ENCODE data around the gene ATG14. TPM values are rescaled to one million over a fixed set of nuclear protein-coding genes. Genes with fewer than 3 reads are reported as not detected.

The ATG14 gene
- total RNA-seq, 1 donor from 2014 or later, result 11.1 TPM

DNA sequence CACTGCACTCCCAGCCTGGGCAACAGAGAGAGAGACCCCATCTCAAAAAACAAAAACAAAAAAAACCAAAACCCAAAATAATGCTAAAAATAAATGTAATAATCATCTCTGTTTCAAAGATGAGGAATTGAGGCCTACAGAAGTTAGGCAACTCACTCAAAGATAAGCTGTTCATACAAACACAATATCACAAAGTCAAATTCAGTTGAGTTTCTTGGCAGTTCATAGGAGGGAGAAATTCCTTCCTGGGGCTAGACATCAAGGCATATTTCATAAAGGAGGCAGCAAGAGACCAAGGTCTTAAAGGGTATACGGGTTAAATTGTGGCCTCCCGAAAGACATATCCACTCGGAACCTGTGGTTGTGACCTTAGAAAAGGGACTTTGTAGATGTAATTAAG is 37.5 kb upstream of the ATG14 start:
- H3K4me1 Mint-ChIP-seq (ENCODE audit: low read depth), result peaks cover 47% of the 10 kb centered on the region
- TF ChIP-seq, protein P1, sequence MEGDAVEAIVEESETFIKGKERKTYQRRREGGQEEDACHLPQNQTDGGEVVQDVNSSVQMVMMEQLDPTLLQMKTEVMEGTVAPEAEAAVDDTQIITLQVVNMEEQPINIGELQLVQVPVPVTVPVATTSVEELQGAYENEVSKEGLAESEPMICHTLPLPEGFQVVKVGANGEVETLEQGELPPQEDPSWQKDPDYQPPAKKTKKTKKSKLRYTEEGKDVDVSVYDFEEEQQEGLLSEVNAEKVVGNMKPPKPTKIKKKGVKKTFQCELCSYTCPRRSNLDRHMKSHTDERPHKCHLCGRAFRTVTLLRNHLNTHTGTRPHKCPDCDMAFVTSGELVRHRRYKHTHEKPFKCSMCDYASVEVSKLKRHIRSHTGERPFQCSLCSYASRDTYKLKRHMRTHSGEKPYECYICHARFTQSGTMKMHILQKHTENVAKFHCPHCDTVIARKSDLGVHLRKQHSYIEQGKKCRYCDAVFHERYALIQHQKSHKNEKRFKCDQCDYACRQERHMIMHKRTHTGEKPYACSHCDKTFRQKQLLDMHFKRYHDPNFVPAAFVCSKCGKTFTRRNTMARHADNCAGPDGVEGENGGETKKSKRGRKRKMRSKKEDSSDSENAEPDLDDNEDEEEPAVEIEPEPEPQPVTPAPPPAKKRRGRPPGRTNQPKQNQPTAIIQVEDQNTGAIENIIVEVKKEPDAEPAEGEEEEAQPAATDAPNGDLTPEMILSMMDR (IDR thresholded peaks at IDR 0.05), result no peak

DNA sequence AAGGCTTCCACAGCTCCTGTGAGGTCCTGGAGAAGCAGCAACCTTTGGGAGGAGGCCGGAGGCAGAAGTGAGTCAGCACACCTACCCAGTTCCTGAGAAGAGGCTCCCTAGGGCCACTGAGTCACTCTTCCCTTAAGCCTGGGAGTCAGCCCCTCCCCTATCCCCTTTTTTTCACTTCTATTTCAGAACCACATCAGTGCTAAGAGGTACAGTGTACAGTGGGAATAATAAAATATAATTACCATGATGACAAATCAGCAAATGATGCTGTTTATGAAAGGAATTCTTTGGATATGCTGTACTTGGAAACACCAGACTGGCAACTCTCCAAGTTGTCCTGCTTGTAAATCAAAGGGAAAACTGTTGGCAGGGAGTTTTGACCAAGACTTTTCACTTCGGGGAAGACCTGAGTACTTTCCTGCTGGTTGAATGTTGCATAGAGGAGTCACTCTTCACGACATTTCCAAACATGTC is 36.5 kb upstream of the ATG14 start:
- H3K4me1 Mint-ChIP-seq (ENCODE audit: low read depth), result peaks cover 44% of the 10 kb centered on the region
- no peak for DNase-seq (ENCODE audit: low spot score)
- TF ChIP-seq, protein P1 (IDR thresholded peaks at IDR 0.05), result no peak
- H3K36me3 Mint-ChIP-seq (ENCODE audit: low read depth), result no peaks in the 10 kb centered on the region
- no peak overlapping the region for H3K4me3 Mint-ChIP-seq (ENCODE audit: unreplicated experiment)
- peak overlapping the region; percentile 88 for H3K27ac Mint-ChIP-seq (ENCODE audit: unreplicated experiment)
- no peaks in the 10 kb centered on the region for H3K27me3 Mint-ChIP-seq (ENCODE audit: low read depth)
- no peaks in the 10 kb centered on the region for H3K9me3 Mint-ChIP-seq (ENCODE audit: low read depth)

More for the DNA sequence above, 37.5 kb upstream of the ATG14 start:
- Mint-ChIP-seq H3K27me3 (ENCODE audit: low read depth) (no peaks in the 10 kb centered on the region), H3K36me3 (ENCODE audit: low read depth) (no peaks in the 10 kb centered on the region), H3K4me3 (ENCODE audit: unreplicated experiment) (no peak overlapping the region), H3K27ac (ENCODE audit: unreplicated experiment) (no peak overlapping the region), H3K9me3 (ENCODE audit: low read depth) (no peaks in the 10 kb centered on the region)
- no peak for DNase-seq (ENCODE audit: low spot score)

DNA sequence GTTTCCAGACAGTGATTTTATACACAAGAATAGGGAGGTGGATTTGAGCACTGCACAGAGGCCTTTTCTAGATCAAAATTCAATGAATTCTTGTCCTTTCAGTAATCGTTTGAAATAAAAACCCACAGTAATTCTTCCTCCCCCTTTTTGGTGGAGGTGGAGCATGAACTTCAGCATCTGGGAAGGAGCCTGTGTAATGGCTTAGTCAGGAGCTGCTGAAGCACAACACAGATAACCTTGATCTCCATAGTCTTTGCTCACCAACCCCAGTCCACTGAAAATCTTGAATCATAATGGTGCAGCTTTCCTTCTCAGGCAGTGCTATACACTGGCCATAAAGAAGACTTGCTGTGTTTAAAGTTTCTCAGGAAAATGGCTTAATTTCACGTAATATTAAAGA is 35.2 kb upstream of the ATG14 start:
- H3K27me3 Mint-ChIP-seq (ENCODE audit: low read depth), result no peaks in the 10 kb centered on the region
- peaks cover 42% of the 10 kb centered on the region for H3K4me1 Mint-ChIP-seq (ENCODE audit: low read depth)
- no peak for DNase-seq (ENCODE audit: low spot score)
- H3K9me3 Mint-ChIP-seq (ENCODE audit: low read depth), result peaks cover 5% of the 10 kb centered on the region
- H3K27ac Mint-ChIP-seq (ENCODE audit: unreplicated experiment), result peak overlapping the region; percentile 10
- TF ChIP-seq, protein P1 (IDR thresholded peaks at IDR 0.05), result no peak
- peaks cover 1% of the 10 kb centered on the region for H3K36me3 Mint-ChIP-seq (ENCODE audit: low read depth)
- no peak overlapping the region for H3K4me3 Mint-ChIP-seq (ENCODE audit: unreplicated experiment)

DNA sequence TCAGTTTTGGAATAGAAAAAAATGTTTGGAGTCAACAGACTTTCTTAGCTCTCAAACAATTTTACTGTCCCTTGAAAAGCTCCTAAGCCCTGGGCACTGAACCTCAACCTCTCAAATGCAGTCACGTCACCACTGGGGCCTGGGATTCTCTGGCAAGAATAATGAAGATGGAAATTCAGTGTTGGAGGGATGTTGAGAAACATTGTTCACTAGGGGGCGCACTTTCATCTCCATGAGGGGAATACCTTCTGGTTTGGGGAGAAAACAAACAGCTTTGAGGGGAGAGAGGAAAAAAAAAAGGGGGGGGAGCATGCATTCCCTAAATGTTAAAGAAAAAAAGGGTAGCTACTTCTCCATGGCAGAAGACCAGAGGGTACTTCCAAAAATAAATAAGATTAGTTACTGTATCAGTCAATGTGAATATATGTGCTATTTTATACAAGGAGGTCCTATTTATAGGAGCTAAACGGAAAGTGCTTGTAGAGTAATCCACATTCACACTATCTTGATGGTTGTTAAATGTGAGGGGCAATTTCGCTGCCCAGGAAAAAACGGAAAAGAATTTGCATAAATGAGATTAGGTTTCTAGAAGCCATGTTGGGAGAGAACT is 34.6 kb upstream of the ATG14 start:
- H3K27ac Mint-ChIP-seq (ENCODE audit: unreplicated experiment), result no peak overlapping the region
- peaks cover 37% of the 10 kb centered on the region for H3K4me1 Mint-ChIP-seq (ENCODE audit: low read depth)
- TF ChIP-seq, protein P1 (IDR thresholded peaks at IDR 0.05), result peak; percentile 91
- H3K27me3 Mint-ChIP-seq (ENCODE audit: low read depth), result no peaks in the 10 kb centered on the region
- peaks cover 5% of the 10 kb centered on the region for H3K9me3 Mint-ChIP-seq (ENCODE audit: low read depth)
- no peak for DNase-seq (ENCODE audit: low spot score)
- peaks cover 1% of the 10 kb centered on the region for H3K36me3 Mint-ChIP-seq (ENCODE audit: low read depth)
- no peak overlapping the region for H3K4me3 Mint-ChIP-seq (ENCODE audit: unreplicated experiment)

DNA sequence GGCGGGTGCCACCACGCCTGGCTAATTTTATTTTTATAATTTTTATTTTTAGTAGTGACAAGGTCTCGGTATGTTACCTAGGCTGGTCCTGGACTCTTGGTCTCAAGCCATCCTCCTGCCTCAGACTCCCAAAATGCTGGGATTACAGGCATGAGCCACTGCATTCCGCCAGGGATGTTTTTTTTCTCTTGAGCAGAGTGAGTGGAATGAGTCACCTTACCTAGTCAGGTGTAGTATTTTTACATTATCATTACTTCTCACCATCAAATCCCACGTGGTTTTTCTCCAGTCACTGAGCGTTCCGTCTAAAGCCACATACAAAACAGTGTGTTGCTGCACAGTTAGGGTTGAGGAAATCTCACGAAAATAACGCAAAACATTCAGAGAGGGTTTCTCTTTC is 29.7 kb upstream of the ATG14 start:
- no peak overlapping the region for H3K27ac Mint-ChIP-seq (ENCODE audit: unreplicated experiment)
- peaks cover 9% of the 10 kb centered on the region for H3K4me1 Mint-ChIP-seq (ENCODE audit: low read depth)
- peaks cover 15% of the 10 kb centered on the region for H3K27me3 Mint-ChIP-seq (ENCODE audit: low read depth)
- H3K36me3 Mint-ChIP-seq (ENCODE audit: low read depth), result peaks cover 1% of the 10 kb centered on the region
- H3K9me3 Mint-ChIP-seq (ENCODE audit: low read depth), result peaks cover 5% of the 10 kb centered on the region
- TF ChIP-seq, protein P1 (IDR thresholded peaks at IDR 0.05), result no peak
- no peak overlapping the region for H3K4me3 Mint-ChIP-seq (ENCODE audit: unreplicated experiment)
- no peak for DNase-seq (ENCODE audit: low spot score)

Measured in chondrocyte (in vitro differentiated cells).